BLaER1 (cell line): ENCODE data around the gene YBX1.

ENCODE experiments used
- H3K27ac ChIP-seq: shearing (Covaris generic); formaldehyde crosslinking; 2 replicates; pipeline ENCODE4 v1.8.1; 2022
- H3K27me3 ChIP-seq: shearing (Covaris generic); formaldehyde crosslinking; 2 replicates; pipeline ENCODE4 v1.8.1; 2022
- H3K36me3 ChIP-seq: shearing (Covaris generic); formaldehyde crosslinking; 2 replicates; pipeline ENCODE4 v1.8.1; 2022
- H3K4me1 ChIP-seq: shearing (Covaris generic); formaldehyde crosslinking; 2 replicates; pipeline ENCODE4 v1.8.1; 2022
- H3K4me2 ChIP-seq: shearing (Covaris generic); formaldehyde crosslinking; 2 replicates; pipeline ENCODE4 v1.8.1; 2022
- H3K4me3 ChIP-seq: shearing (Covaris generic); formaldehyde crosslinking; 2 replicates; pipeline ENCODE4 v1.8.1; 2022
- H3K9ac ChIP-seq: shearing (Covaris generic); formaldehyde crosslinking; 2 replicates; pipeline ENCODE4 v1.8.1; 2022
- H3K9me3 ChIP-seq: shearing (Covaris generic); formaldehyde crosslinking; 2 replicates; pipeline ENCODE4 v1.8.1; 2022
- H4K20me1 ChIP-seq: shearing (Covaris generic); formaldehyde crosslinking; 2 replicates; pipeline ENCODE4 v1.8.1; 2022
- Cebpa-rat ChIP-seq: shearing (Covaris generic); IDR thresholded peaks from 2 replicates; pipeline ENCODE4 v1.8.1; 2022

The YBX1 gene

DNA sequence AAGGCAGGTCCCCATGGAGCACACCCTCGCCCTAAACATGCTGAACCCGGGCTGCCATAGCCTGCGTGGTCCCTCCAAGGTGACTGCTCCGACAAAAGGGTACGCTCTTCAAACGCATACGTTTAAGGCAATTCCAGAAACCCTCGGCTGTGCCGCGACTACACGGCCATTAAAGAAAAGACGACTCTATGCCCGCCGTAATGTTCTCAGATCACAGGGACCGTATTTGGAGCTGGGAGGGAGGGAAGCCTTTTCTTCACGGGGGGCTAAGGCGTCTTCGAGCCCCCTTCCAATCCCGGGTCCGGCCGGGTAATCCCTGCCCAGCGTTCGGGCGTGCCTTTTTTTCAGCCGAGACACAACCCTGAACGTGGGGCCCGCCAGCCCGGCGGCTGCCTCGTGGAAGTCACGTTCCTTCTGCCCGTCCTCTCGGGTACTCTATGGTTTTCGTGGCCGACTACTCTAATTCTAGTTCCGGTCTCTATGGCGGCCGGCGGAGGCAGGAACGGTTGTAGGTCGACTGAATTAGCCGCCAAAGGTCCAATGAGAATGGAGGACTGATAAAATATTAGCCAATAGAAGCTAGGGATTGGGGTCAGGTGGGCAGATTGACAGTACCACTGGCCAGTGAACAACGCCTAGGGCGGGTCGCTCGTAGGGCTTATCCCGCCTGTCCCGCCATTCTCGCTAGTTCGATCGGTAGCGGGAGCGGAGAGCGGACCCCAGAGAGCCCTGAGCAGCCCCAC, at the start of gene YBX1:
TSS of gene YBX1 (plus strand) at position 678 of the 743 bp plus-strand sequence. CDS start 148 bp downstream, outside the sequence.
- H3K27me3 ChIP-seq = no peaks in the 10 kb centered on the region
- peaks cover 52% of the 10 kb centered on the region for H3K4me1 ChIP-seq
- peak within 1 kb of the TSS; percentile 94 for H3K27ac ChIP-seq
- peaks cover 41% of the 10 kb centered on the region for H4K20me1 ChIP-seq
- peak within 1 kb of the TSS; percentile 95 for H3K9ac ChIP-seq
- H3K4me2 ChIP-seq = peak within 1 kb of the TSS; percentile 95
- TF ChIP-seq Cebpa-rat = no peak
- peak within 1 kb of the TSS; percentile 93 for H3K4me3 ChIP-seq
- no peaks in the 10 kb centered on the region for H3K9me3 ChIP-seq
- peaks cover 42% of the 10 kb centered on the region for H3K36me3 ChIP-seq

- Histone ChIP-seq H3K4me1 (no peaks in the 10 kb centered on the region), H3K36me3 (no peaks in the 10 kb centered on the region), H3K4me3 (no peak overlapping the region), H4K20me1 (no peaks in the 10 kb centered on the region), H3K4me2 (no peak overlapping the region), H3K27me3 (no peaks in the 10 kb centered on the region), H3K9ac (no peak overlapping the region), H3K9me3 (no peaks in the 10 kb centered on the region), H3K27ac (no peak overlapping the region)
- no peak for TF ChIP-seq Cebpa-rat
Measured at GRCh38 chr1:42639116-42639515, 43.1 kb upstream of the YBX1 start.

- Histone ChIP-seq H3K4me2 (no peak overlapping the region), H4K20me1 (no peaks in the 10 kb centered on the region), H3K9ac (no peak overlapping the region), H3K36me3 (no peaks in the 10 kb centered on the region), H3K27ac (no peak overlapping the region), H3K4me1 (no peaks in the 10 kb centered on the region), H3K9me3 (no peaks in the 10 kb centered on the region), H3K27me3 (no peaks in the 10 kb centered on the region), H3K4me3 (no peak overlapping the region)
- TF ChIP-seq Cebpa-rat = no peak
Measured at GRCh38 chr1:42646056-42646455, 36.2 kb upstream of the YBX1 start.

DNA sequence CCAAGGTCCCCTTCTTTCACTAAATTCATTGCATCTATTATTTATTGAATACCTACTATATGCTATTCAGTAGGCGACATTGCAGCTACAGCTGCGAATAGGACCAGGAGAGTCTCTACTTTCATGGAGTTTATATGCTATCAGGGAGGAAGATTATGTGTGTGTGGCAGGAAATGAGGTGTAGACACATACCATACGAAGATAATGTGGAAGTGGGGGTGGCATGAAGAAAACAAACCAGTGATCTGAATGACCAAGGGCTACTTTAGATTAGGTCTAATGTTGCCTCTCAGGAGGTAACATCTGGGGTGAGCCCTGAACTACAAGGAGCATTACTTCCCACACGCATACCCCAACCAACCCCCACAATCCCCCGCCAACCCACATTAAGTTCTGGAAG, 25.0 kb upstream of the YBX1 start:
- Histone ChIP-seq H3K27me3 (no peaks in the 10 kb centered on the region), H3K27ac (no peak overlapping the region), H3K4me3 (no peak overlapping the region), H3K36me3 (peaks cover 25% of the 10 kb centered on the region), H3K9ac (no peak overlapping the region), H3K4me2 (peak overlapping the region; percentile 87), H4K20me1 (no peaks in the 10 kb centered on the region), H3K9me3 (no peaks in the 10 kb centered on the region), H3K4me1 (peaks cover 21% of the 10 kb centered on the region)
- no peak for TF ChIP-seq Cebpa-rat

- Histone ChIP-seq H3K4me3 (peak within 1 kb of the TSS; percentile 90), H4K20me1 (no peaks in the 10 kb centered on the region), H3K27me3 (no peaks in the 10 kb centered on the region), H3K27ac (peak within 1 kb of the TSS; percentile 84), H3K9me3 (no peaks in the 10 kb centered on the region), H3K36me3 (peaks cover 33% of the 10 kb centered on the region), H3K4me2 (peak within 1 kb of the TSS; percentile 87), H3K9ac (peak within 1 kb of the TSS; percentile 84), H3K4me1 (peaks cover 21% of the 10 kb centered on the region)
- TF ChIP-seq Cebpa-rat = no peak
Measured at GRCh38 chr1:42657981-42658876, 24.0 kb upstream of the YBX1 start, which contains the start of gene PPIH. TSS of gene PPIH (plus strand) at chr1:42658423. CDS start at chr1:42658447, 24 bp downstream.

DNA sequence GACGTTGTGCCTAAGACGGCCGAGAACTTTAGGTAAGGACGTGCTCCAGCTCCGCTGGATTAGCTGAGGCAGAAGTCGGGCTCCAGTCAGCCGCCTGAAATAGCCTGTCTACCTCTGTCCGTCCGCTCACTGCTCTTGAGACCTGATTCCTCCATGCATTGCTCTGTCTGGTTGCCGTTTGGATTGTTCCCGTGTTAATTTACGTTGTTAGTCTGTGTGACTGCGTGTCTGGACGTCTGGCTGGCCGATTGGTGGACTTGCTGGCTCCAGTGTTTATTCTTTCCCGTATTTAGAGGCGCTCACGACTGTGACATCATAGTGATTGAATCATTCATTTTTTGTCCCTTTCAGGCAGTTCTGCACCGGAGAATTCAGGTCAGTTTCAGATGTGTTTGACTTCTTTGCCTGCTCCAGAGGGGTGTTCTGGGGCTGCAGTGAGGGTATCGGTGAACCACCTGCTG, 23.3 kb upstream of the YBX1 start:
- no peak for TF ChIP-seq Cebpa-rat
- Histone ChIP-seq H3K27me3 (no peaks in the 10 kb centered on the region), H3K4me2 (peak overlapping the region; percentile 87), H3K27ac (peak overlapping the region; percentile 84), H3K36me3 (peaks cover 39% of the 10 kb centered on the region), H3K9ac (peak overlapping the region; percentile 84), H3K4me3 (peak overlapping the region; percentile 90), H4K20me1 (no peaks in the 10 kb centered on the region), H3K4me1 (peaks cover 21% of the 10 kb centered on the region), H3K9me3 (no peaks in the 10 kb centered on the region)

DNA sequence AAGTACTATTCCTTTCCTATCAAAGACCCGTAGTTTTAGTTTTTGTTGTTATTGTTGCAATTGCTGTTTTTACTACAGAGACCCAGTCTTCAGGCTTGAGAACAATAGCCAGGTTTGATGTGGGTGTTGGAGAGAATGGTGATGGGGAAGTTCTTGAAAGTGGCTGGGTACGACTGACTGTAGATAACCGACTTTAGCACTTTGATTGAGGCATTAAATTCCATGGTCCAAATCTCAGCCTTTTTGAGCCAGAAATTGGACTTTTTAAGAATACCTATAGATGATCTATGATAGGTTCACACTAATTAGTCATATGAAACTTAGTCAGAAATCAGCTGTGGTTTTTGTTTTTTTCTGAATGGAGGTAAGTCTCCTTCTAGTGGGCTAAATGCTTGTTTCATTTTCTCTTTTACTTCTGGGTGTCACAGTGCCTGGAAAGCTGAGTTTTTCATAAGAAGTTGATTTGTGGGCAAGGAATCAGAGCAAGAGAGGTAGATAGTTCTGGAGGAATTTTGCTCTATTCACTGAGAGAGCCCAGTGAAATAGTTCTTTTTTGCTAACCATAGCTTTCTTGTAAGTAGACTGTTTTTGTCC, 21.2 kb upstream of the YBX1 start:
- Histone ChIP-seq H3K27ac (no peak overlapping the region), H4K20me1 (no peaks in the 10 kb centered on the region), H3K36me3 (peaks cover 60% of the 10 kb centered on the region), H3K4me2 (no peak overlapping the region), H3K9ac (no peak overlapping the region; the same call in 1 of the 2 replicates), H3K9me3 (no peaks in the 10 kb centered on the region), H3K4me1 (peaks cover 21% of the 10 kb centered on the region), H3K4me3 (no peak overlapping the region), H3K27me3 (no peaks in the 10 kb centered on the region)
- no peak for TF ChIP-seq Cebpa-rat

- no peaks in the 10 kb centered on the region for H3K4me1 ChIP-seq
- no peaks in the 10 kb centered on the region for H3K9me3 ChIP-seq
- no peak overlapping the region for H3K27ac ChIP-seq
- H3K27me3 ChIP-seq = no peaks in the 10 kb centered on the region
- H3K36me3 ChIP-seq = peaks cover 99% of the 10 kb centered on the region
- no peak overlapping the region for H3K4me2 ChIP-seq
- no peak for TF ChIP-seq Cebpa-rat
- H3K4me3 ChIP-seq = no peak overlapping the region
- no peaks in the 10 kb centered on the region for H4K20me1 ChIP-seq
- H3K9ac ChIP-seq = no peak overlapping the region
Measured at GRCh38 chr1:42669936-42670335, 12.3 kb upstream of the YBX1 start.

GRCh38 chr1:42670425-42670824, 11.8 kb upstream of the YBX1 start:
- H3K27ac ChIP-seq = no peak overlapping the region
- H3K4me2 ChIP-seq = no peak overlapping the region
- no peaks in the 10 kb centered on the region for H4K20me1 ChIP-seq
- TF ChIP-seq Cebpa-rat = no peak
- no peak overlapping the region for H3K4me3 ChIP-seq
- H3K4me1 ChIP-seq = peaks cover 2% of the 10 kb centered on the region; the same call in 1 of the 2 replicates
- peaks cover 99% of the 10 kb centered on the region for H3K36me3 ChIP-seq
- no peaks in the 10 kb centered on the region for H3K27me3 ChIP-seq
- no peak overlapping the region for H3K9ac ChIP-seq
- H3K9me3 ChIP-seq = no peaks in the 10 kb centered on the region
